ENCODE results near the gene WDR7. TPM values are rescaled to one million over a fixed set of nuclear protein-coding genes. Genes with fewer than 3 reads are reported as not detected.
A peak's percentile ranks its signal among the peaks of the same experiment; 100 is the strongest.

Gene WDR7
- total RNA-seq, 1 donor = 30.7 TPM

DNA sequence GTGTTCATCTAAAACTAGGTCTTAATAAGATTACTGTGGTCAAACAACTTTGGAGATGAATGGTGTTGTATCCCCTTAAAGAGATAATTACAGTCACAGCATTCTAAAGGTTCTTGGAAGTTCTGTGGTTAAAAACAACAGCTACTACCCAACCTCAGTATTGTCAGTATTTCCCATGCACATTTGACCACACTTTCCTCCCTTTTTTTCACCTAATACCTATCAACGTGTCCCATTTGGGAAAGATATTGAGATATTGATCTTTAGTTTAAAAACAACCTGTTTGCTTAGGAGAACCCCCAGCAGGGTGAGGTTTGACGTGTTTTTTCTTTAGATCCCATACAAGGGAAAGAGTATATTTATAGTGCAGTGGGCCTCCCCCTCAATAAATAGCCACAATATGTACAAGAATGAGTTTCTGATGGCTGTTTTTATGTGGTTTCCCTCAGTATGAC, 65.6 kb downstream of the WDR7 start:
- no peak for DNase-seq (ENCODE audit: low read depth)
- no peak overlapping the region for H3K4me3 ChIP-seq (ENCODE audit: low read depth, low read length)
- TF ChIP-seq, protein P1, sequence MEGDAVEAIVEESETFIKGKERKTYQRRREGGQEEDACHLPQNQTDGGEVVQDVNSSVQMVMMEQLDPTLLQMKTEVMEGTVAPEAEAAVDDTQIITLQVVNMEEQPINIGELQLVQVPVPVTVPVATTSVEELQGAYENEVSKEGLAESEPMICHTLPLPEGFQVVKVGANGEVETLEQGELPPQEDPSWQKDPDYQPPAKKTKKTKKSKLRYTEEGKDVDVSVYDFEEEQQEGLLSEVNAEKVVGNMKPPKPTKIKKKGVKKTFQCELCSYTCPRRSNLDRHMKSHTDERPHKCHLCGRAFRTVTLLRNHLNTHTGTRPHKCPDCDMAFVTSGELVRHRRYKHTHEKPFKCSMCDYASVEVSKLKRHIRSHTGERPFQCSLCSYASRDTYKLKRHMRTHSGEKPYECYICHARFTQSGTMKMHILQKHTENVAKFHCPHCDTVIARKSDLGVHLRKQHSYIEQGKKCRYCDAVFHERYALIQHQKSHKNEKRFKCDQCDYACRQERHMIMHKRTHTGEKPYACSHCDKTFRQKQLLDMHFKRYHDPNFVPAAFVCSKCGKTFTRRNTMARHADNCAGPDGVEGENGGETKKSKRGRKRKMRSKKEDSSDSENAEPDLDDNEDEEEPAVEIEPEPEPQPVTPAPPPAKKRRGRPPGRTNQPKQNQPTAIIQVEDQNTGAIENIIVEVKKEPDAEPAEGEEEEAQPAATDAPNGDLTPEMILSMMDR (IDR thresholded peaks at IDR 0.05; ENCODE audit: insufficient read depth, low read depth, low read length) = no peak

DNA sequence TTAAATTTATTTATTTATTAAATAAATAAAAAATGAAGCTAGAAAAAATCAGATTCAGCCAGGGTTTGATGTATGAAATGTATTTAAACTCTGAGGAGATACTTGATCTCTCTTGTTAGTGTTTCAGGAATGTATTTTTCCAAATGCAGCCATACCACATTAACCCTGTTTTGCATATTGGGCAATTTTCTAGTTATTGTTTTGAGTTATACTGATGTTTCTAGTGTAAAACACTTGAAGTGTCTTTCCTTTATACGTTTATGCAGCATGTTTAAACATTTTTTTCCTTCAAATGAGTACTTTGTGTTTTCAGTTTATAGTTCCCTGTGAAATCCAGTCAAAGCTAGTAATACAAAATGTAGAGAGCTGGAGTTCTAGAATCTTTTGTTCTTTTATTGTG, 69.9 kb downstream of the WDR7 start:
- TF ChIP-seq, protein P1 (IDR thresholded peaks at IDR 0.05; ENCODE audit: insufficient read depth, low read depth, low read length) = no peak
- peak; percentile 66 for DNase-seq (ENCODE audit: low read depth)
- no peak overlapping the region for H3K4me3 ChIP-seq (ENCODE audit: low read depth, low read length)

DNA sequence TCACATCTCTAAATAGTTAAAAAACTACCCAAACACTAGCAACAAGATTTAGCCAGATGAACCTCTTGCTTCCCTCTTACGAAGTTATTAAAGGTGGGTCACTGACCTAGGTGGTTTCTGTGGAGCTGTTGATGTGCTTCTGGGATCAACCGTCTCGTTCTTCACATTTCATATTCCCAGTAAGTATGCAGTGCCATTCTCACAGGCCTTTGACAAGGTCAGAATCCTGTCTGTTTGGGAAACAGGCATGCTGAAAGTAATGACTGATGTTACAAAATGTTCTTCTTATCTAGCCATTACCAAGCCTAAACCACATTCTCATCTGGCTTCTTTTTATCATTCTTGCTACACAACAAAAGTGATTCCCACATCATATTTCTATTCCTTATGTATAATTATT, 70.3 kb downstream of the WDR7 start:
- TF ChIP-seq, protein P1 (IDR thresholded peaks at IDR 0.05; ENCODE audit: insufficient read depth, low read depth, low read length) = no peak
- no peak overlapping the region for H3K4me3 ChIP-seq (ENCODE audit: low read depth, low read length)
- peak; percentile 62 for DNase-seq (ENCODE audit: low read depth)

DNA sequence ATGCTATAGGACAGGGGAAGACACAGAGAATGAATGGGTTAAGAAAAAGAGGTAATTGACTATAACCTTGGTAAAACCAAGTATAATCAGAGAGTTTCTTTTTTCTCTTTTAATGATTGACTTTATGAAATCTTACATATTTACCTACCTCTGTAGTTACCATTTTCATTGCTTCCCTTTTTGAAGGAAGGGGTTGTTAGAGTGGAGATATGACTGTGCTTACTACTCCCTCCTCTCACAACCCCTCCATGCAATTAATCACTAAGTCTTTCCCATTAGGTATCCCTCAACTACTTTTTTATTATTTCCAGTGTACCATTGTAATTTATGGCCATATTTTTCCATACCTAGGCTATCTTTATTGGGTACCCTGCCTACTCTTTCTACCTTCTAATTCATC, 71.4 kb downstream of the WDR7 start:
- no peak for DNase-seq (ENCODE audit: low read depth)
- TF ChIP-seq, protein P1 (IDR thresholded peaks at IDR 0.05; ENCODE audit: insufficient read depth, low read depth, low read length) = no peak
- H3K4me3 ChIP-seq (ENCODE audit: low read depth, low read length) = no peak overlapping the region

DNA sequence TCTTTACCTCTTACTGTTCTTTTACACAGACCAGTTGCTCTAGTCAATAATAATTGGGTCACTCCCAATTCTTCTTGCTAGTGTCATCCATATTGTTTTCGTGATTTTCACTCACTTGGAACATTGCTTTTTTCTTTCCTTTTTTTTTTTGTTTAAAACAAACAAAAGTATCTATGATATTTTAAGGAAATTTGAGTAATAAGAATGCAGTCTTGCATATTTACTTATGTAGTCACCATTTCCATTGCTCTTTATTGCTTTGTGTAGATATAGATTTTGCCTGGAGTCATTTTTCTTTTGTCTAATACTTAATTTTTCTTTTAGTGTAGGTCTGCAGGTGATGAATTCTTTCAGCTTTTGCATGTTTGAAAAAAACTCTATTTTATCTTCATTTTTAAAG, 71.9 kb downstream of the WDR7 start:
- no peak for DNase-seq (ENCODE audit: low read depth)
- H3K4me3 ChIP-seq (ENCODE audit: low read depth, low read length) = no peak overlapping the region
- TF ChIP-seq, protein P1 (IDR thresholded peaks at IDR 0.05; ENCODE audit: insufficient read depth, low read depth, low read length) = no peak

DNA sequence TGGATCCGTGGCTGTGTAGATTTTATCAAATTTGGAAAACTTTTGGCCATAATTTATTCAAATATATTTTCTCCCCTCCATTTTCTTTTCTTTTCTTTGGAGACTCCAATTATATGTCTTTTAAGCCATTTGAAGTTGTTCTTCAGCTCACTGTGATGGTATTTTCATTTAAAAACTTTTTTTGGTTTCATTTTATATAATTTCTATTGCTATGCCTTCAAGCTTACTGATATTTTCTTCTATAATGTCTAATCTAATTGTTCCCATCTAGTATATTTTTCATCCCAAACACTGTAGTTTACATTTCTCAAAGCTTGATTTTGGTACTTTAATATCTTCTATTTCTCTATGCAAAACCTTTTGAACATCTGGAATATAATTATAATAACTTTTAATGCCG, 72.5 kb downstream of the WDR7 start:
- TF ChIP-seq, protein P1 (IDR thresholded peaks at IDR 0.05; ENCODE audit: insufficient read depth, low read depth, low read length) = no peak
- DNase-seq (ENCODE audit: low read depth) = no peak
- H3K4me3 ChIP-seq (ENCODE audit: low read depth, low read length) = no peak overlapping the region

DNA sequence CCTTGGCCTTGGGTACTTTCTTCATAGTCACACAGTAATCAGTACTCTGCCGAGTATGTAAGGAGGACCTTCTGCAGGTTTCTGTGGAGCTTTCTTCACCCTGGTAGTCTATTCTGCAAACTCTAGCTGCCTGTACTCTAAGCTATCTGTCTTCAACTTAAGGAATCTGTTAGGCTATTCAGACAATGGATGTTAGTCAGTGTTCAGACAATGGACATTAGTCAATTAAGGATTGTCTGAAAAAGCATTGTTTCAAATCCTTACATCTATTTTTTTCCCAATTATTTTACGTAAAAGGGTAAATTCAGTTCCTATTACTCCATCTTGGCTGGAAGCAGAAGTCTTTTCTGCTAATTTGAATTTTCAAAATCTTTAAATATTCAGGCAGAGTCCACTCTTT, 75.7 kb downstream of the WDR7 start:
- TF ChIP-seq, protein P1 (IDR thresholded peaks at IDR 0.05; ENCODE audit: insufficient read depth, low read depth, low read length) = no peak
- H3K4me3 ChIP-seq (ENCODE audit: low read depth, low read length) = no peak overlapping the region
- DNase-seq (ENCODE audit: low read depth) = no peak

Measured in fibroblast of villous mesenchyme (primary cell).